GM18505 (cell line): ENCODE results near the gene FERMT2.

ENCODE experiments used
- ATAC-seq: cut with Tn5 transposase; IDR thresholded peaks from one replicate; pipeline ENCODE4 v1.9.1; 2021; ENCODE audit not compliant: unreplicated experiment
- POLR2A ChIP-seq: IDR thresholded peaks from 4 replicates; pipeline ENCODE4 v1.6.1; 2011; ENCODE audit warnings: borderline replicate concordance; ENCODE audit not compliant: insufficient read depth, insufficient read length; ENCODE audit errors: extremely low read depth

FERMT2 gene

GRCh38 chr14:52907949-52908348 is 42.9 kb downstream of the FERMT2 start:
- no peak for ATAC-seq
- no peak for TF ChIP-seq POLR2A

GRCh38 chr14:52906141-52906601 is 44.7 kb downstream of the FERMT2 start:
- no peak for ATAC-seq
- no peak for TF ChIP-seq POLR2A

- no peak for ATAC-seq
- TF ChIP-seq POLR2A, result no peak
Observed at GRCh38 chr14:52902971-52903619, 47.8 kb downstream of the FERMT2 start.

GRCh38 chr14:52901357-52901980 is 49.4 kb downstream of the FERMT2 start:
- no peak for ATAC-seq
- TF ChIP-seq POLR2A, result no peak

GRCh38 chr14:52900731-52901130 is 50.1 kb downstream of the FERMT2 start:
- no peak for ATAC-seq
- TF ChIP-seq POLR2A, result no peak

GRCh38 chr14:52898496-52898895 is 52.4 kb downstream of the FERMT2 start:
- ATAC-seq, result no peak
- TF ChIP-seq POLR2A, result no peak

- TF ChIP-seq POLR2A, result no peak
- ATAC-seq, result no peak
Observed at GRCh38 chr14:52895000-52895399, 55.9 kb downstream of the FERMT2 start.

- ATAC-seq, result no peak
- no peak for TF ChIP-seq POLR2A
Observed at GRCh38 chr14:52891800-52892199, 59.0 kb downstream of the FERMT2 start.

GRCh38 chr14:52888839-52889838 is 61.7 kb downstream of the FERMT2 start:
- no peak for TF ChIP-seq POLR2A
- ATAC-seq, result no peak

GRCh38 chr14:52888159-52888558 is 62.7 kb downstream of the FERMT2 start:
- no peak for ATAC-seq

GRCh38 chr14:52885230-52885629 is 65.6 kb downstream of the FERMT2 start:
- TF ChIP-seq POLR2A, result no peak
- ATAC-seq, result no peak

More at GRCh38 chr14:52888159-52888558, 62.7 kb downstream of the FERMT2 start:
- TF ChIP-seq POLR2A, result no peak

GRCh38 chr14:52883658-52884057 is 67.2 kb downstream of the FERMT2 start:
- TF ChIP-seq POLR2A, result no peak
- no peak for ATAC-seq

- no peak for ATAC-seq
- no peak for TF ChIP-seq POLR2A
Observed at GRCh38 chr14:52882824-52883223, 68.0 kb downstream of the FERMT2 start.
